HK-2 (cell line): ENCODE data around the gene GOLPH3L.
"Not testable (repeated sequence)": the region's sequence is repeated elsewhere in the genome, so short reads cannot be mapped to it uniquely, and the experiment has no call there.

Source experiments
- DNase-seq: peaks from one replicate; pipeline ENCODE4 v3.0.0-alpha.2; 2018; ENCODE audit not compliant: unreplicated experiment

The GOLPH3L gene

GRCh38 chr1:150660584-150660983 lies 36.4 kb downstream of the GOLPH3L start:
- no peak for DNase-seq

GRCh38 chr1:150657064-150657463 lies 39.9 kb downstream of the GOLPH3L start:
- not testable (repeated sequence) for DNase-seq

DNA sequence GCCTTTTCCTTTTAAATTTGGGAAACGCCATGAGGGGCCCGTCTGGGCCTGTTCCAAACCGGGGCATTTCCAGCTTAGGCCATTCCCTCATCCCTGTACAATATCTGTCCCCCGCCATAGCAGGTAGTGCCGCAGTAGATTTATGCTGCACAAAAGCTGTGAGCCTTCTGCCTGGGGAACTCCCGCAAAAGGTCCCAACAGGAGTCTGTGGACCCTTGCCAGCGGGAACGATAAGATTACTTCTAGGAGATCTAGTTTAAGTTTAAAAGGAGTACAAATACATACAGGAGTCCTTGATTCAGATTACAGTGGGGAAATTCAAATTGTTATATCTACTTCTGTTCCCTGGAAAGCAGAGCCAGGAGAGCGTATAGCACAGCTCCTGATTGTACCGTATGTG lies 42.3 kb downstream of the GOLPH3L start:
- DNase-seq: not testable (repeated sequence)

GRCh38 chr1:150650193-150650592 lies 46.8 kb downstream of the GOLPH3L start:
- DNase-seq: no peak

DNA sequence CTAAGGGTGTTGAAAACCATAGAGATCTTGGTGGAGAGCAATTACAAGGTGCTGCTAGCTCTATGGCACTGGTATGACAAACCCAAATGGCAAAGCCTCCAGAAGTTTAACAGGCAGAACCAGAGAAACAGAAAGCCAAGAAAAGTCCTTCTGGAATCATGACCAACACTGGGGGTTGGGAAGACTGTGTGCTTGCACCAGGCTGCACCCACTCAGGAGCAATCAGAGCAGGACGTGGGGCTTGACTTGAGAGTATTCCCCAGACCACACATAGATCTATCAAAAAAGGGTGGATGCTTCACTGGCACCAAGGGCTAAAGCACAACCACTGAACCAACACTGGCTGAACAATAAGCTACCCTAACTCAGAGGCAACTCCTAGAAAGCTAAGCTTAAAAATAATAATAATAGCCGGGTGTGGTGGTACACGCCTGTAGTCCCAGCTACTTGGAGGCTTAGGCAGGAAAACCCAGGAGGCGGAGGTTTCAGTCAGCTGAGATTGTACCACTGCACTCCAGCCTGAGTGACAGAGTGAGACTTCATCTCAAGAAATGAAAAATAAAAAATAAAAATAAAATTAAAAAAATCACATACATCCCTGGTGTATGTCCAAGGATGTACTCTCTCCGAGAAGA lies 47.4 kb downstream of the GOLPH3L start:
- no peak for DNase-seq

DNA sequence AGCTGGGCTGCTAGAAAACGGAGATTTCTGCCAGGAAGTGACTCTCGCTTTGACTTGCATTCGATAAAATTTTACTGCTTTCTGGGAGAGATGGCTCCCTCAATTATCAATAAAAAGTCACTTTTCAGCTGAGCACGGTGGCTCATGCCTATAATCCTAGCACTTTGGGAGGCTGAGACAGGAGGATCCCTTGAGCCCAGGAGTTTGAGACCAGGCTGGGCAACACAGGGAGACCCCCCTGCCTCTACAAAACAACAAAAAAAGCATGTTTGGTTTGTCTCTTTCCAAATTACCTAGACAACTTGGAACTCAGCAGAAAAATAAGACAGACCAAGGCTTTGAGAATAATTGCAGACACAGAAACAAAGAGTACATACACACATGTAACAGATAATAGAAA lies 54.7 kb downstream of the GOLPH3L start:
- no peak for DNase-seq

- DNase-seq: not testable (repeated sequence)
Measured at GRCh38 chr1:150641126-150641815, 55.7 kb downstream of the GOLPH3L start.

DNA sequence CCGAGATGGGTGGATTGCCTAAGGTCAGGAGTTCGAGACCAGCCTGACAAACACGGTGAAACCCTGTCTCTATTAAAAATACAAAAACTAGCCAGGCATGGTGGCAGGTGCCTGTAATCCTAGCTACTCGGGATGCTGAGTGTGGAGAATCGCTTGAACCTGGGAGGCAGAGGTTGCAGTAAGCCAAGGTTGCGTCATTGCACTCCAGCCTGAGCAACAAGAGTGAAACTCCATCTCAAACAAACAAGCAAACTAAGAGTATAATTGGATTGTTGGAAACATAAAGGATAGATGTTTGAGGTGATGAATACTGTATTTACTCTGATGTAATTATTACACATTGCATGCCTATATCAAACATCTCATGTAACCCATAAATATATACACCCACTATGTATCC lies 58.5 kb downstream of the GOLPH3L start:
- DNase-seq: not testable (repeated sequence)

- DNase-seq: not testable (repeated sequence)
Measured at GRCh38 chr1:150634839-150635622, 61.9 kb downstream of the GOLPH3L start.

DNA sequence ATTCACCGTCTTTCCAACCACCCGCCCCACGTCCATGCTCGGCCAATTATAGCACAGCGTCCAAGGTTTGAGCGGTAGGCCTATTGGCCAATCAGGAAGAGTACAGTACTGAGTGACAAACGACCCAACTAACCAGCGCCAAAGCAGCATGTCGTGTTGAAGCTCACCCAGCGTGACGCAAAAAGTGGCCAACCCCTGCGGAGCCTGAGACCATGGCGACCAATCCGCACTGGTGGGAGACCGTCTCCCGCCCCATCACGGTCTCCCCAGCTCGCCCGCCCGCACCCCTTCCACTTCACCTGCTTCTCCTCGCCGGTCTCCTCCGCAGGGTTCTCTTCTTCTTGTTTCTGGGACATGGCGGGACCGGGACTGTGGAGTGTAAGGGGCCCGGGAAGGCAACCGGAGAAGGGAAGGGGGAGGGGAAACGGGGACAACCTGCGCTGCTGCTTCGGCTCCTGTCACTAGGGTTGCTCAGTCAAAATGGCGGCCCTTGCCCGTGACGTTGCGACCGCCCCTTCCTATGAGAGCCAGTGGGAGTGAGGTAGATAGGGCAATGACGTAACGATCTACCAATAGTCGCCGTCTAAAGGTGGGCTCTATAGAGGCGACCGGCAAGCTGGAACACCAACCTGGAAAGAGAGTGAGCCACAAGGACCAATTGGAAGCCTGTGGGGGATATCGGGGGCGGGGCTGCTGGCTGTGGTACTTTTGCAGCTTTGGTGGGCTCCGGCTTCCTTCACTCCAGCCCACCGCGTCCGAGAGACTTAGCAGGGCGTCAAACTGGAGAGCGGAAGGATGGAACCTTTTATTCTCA lies 67.6 kb downstream of the GOLPH3L start, which contains the start of gene ENSA:
ENSA (minus strand) TSS at position 498 of the 814 bp plus-strand sequence; CDS start at position 356, 142 bp downstream.
- peak; percentile 96 for DNase-seq

DNA sequence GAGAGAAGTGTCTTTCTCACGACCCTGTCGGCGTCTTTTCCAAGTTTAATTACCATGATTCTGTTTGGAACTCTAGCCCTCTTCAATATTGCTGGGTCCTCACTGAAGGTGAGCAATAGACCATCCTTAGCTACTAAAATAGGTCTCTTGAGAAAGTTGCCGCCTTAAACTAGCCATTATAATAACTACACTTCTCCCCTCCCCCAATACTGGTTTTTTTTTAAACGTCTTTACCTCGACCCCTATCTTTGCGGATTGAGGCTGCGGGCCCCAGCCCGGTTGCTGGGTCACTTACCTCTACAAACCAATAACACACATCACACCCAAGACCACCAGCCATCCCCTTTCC lies 68.2 kb downstream of the GOLPH3L start:
- DNase-seq: no peak

GRCh38 chr1:150627826-150628410 lies 69.0 kb downstream of the GOLPH3L start:
- DNase-seq: no peak

DNA sequence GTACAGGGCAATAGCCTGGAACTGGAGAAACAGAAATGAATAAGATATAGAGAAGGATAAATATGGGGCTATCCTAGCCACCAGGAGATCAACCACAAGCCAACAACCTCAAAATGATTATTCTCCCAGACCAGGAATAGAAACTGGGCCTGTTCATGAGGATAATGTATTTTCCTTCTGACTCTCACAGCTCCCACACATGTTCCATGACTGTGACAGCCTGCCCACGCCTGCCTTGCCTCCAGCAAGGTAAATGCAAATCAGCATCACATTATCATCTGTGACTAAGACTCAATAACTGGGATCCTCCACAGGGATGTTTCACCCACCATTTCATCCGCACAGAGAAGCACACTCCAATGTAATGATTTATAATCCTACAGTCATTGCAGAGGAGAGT lies 70.8 kb downstream of the GOLPH3L start:
- DNase-seq: no peak

GRCh38 chr1:150624546-150624945 lies 72.4 kb downstream of the GOLPH3L start:
- DNase-seq: not testable (repeated sequence)

DNA sequence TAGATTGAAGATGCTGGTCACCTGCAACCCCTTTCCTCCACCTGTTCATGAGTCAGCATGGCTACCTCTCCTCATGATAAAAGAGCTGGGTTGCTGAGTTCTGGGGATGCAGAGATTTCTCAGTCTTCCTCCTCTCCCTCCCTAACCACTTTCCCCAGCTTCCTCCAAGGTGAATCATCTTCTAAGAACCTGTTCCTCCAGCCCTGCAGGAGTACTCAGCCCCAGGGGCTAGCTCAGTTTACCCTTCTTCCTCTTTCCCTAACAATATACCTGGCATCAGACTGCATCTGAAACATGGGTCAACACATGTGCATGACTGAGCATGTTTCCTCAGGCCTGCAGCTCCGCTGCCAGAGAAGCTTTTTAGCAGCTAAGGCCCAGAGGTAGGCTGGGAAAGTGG lies 72.8 kb downstream of the GOLPH3L start:
- not testable (repeated sequence) for DNase-seq

- no peak for DNase-seq
Measured at GRCh38 chr1:150622303-150622975, 74.5 kb downstream of the GOLPH3L start.

GRCh38 chr1:150621497-150622302 lies 75.3 kb downstream of the GOLPH3L start:
- DNase-seq: no peak

GRCh38 chr1:150620919-150621318 lies 76.0 kb downstream of the GOLPH3L start:
- DNase-seq: no peak

GRCh38 chr1:150619576-150620509 lies 77.1 kb downstream of the GOLPH3L start:
- DNase-seq: no peak
